Measurements from ENCODE around the gene MCUB.

MCUB gene

DNA sequence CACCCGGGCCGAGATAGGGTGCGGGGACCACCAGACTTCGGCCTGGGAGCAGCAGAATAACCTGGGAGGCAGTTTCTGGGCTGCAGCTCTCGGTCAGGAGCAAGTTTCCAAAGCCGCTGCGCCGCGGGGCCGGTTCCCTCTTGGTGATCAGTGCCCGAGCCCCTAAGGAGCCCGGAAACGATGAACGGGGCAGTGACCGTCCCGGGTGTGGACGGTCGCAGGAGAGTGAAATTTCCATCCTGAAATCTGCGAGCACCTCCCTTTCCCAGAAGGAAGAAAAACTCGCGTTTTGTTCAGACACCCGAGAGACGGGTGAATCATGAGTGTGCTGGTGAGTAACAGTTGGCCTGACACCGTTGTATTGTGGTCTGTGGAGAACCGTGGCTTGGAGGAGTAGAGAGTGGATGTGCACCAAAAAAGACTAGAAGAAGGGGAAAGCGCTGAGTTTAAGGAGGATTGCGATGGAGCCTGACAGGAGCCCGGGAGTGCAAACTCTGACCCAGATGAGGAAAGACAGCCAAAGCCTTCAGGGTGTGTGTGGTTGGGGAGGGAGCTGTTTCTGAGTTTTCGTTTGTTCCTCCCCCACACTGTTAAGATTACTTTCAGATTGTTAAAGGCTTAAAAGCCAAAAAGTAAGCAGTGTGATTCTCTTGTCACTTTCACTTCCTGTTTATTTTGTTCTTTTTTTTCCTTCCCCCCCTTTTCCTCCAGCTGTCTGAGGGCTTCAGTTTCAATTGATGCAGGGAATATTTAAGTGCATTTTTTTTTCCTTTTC, 828 bp downstream of the MCUB start:
- DNase-seq (ENCODE audit: low read depth) = no peak
- peak overlapping the region; percentile 39 for H3K4me3 ChIP-seq (ENCODE audit: low read depth, low read length)
- TF ChIP-seq, protein P1, sequence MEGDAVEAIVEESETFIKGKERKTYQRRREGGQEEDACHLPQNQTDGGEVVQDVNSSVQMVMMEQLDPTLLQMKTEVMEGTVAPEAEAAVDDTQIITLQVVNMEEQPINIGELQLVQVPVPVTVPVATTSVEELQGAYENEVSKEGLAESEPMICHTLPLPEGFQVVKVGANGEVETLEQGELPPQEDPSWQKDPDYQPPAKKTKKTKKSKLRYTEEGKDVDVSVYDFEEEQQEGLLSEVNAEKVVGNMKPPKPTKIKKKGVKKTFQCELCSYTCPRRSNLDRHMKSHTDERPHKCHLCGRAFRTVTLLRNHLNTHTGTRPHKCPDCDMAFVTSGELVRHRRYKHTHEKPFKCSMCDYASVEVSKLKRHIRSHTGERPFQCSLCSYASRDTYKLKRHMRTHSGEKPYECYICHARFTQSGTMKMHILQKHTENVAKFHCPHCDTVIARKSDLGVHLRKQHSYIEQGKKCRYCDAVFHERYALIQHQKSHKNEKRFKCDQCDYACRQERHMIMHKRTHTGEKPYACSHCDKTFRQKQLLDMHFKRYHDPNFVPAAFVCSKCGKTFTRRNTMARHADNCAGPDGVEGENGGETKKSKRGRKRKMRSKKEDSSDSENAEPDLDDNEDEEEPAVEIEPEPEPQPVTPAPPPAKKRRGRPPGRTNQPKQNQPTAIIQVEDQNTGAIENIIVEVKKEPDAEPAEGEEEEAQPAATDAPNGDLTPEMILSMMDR (IDR thresholded peaks at IDR 0.05; ENCODE audit: control insufficient read depth, extremely low read depth, insufficient read depth) = no peak

DNA sequence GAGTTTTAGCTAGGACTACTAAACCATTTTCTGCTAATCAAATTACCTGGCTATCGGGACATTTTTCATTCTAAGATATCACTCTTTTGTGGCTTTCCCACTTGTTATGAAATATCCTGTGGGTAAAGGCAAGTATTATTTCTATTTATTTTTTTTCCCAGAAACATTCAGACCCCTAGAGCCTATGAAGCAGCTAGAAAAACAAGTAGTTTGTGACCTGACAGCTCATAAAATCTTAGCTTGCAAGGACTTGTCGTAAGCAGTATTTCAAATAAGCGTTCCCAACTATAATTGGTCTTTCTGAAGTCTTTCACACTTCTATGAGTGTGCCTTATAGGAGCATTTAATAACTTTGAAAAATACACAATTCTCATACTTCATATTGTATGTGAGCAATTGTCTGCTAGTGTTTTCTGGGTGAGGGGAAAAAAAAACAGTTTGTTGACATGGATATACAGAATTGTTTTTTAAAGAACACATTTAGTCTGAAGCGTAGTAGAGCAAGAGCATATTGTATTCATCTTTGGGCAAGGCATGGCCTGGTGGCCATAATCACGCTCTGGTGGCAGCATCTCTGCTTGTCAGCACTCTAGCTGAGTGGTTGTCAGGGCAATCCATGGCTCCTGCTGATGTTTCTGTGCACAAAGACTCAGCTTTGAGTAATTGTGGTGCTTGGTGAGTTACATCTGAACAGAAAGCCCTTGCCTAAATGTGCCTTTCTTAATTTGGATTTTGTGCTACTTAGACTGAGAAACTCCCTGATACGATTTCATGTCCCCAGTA, 2.6 kb downstream of the MCUB start:
- DNase-seq (ENCODE audit: low read depth) = no peak
- TF ChIP-seq, protein P1 (IDR thresholded peaks at IDR 0.05; ENCODE audit: control insufficient read depth, extremely low read depth, insufficient read depth) = no peak
- H3K4me3 ChIP-seq (ENCODE audit: low read depth, low read length) = no peak overlapping the region

DNA sequence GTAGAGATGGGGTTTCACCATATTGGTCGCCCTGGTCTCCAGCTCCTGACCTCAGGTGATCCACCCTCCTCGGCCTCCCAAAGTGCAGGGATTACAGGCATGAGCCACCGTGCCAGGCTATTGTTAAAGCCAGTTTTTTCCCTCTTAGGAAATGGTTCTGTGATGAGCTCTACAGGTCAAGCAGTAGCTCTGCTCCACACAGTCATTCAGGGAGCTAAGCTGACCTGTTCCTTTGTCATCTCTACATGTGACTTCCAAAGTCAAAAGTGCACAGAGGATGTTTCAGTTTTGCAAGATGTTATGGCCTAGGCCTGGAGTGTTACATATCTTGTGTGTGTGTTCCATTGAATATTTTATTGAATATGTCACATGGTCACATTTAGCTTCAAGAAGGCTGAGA, 11.4 kb downstream of the MCUB start:
- DNase-seq (ENCODE audit: low read depth) = no peak
- H3K4me3 ChIP-seq (ENCODE audit: low read depth, low read length) = no peak overlapping the region
- TF ChIP-seq, protein P1 (IDR thresholded peaks at IDR 0.05; ENCODE audit: control insufficient read depth, extremely low read depth, insufficient read depth) = no peak

DNA sequence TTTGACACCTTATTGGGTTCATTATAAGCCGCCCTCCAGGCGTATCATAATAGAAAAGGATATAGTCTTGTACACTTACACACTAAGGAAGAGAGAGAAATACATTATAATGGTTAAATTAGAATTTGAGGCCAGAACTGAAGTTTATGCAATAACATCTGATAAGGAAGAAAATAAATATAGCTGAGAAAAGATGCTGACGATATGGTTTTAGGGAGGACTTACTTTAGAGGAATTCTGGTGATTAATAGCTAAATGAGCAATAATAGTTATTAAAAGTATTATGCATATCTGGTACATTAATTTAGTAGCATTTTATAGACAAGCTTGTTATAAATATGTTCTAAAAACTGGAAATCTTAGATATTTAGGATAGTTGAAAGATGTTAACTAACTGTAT, 12.1 kb downstream of the MCUB start:
- no peak overlapping the region for H3K4me3 ChIP-seq (ENCODE audit: low read depth, low read length)
- no peak for DNase-seq (ENCODE audit: low read depth)
- TF ChIP-seq, protein P1 (IDR thresholded peaks at IDR 0.05; ENCODE audit: control insufficient read depth, extremely low read depth, insufficient read depth) = no peak

DNA sequence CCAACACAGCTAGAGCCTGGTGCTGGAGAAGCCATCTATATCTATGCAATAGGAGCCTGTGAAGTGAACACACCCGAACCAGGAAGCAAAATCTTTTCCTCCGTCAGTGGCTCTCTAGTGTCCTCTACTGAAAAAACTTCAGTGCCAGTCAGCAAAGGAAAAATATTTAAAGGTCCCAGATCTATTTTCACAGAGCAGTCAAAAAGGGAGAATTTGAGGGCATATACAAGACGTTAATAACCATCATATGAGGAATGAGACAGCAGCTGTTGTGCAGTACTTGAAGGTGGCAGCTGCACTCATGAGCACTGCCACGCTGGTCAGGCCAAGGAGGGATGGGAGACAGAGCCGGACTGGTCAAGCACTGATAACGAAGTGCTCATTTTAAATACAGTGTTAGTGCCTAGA, 14.4 kb downstream of the MCUB start:
- no peak overlapping the region for H3K4me3 ChIP-seq (ENCODE audit: low read depth, low read length)
- peak; percentile 31 for DNase-seq (ENCODE audit: low read depth)
- TF ChIP-seq, protein P1 (IDR thresholded peaks at IDR 0.05; ENCODE audit: control insufficient read depth, extremely low read depth, insufficient read depth) = peak; percentile 60

DNA sequence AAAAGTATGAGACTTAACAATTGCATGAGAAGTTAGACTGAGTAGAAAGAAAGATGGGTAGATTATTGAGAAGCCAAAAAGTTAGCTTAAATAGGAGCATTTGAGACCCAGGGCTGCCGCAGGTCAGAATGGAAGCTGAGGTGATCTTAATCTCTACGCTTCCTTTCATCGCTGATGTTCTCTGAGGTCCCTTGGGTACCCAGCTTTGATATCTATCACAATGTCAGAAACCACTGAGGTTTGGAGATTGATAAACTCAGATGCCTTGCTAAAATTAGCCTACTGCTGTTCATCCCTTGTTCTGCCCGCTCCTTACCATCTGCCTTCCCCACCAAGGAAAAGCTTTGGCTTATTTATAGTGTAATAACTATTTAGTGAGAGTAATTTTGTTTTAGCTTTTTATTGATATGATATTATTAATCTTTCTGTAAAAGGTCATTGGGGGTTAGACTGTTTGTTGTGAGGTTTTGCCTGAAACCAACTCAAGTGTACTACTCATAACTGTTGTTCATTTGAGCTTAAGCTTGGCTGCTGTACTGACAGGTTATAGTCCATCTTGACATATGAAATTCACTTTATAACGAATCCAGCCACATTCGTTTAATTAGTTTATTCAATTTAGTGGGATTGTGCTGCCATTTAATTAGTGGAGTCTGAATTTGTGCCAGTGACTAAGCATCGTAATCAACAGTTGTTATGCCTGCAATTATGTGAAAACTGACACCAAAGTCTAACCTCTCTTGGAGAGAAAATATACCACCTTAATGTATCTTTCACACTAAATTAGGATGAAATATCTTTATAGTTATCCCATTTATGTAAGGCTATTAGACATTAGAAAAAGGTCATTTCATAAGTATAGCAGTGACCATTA, 15.1 kb downstream of the MCUB start:
- no peak overlapping the region for H3K4me3 ChIP-seq (ENCODE audit: low read depth, low read length)
- TF ChIP-seq, protein P1 (IDR thresholded peaks at IDR 0.05; ENCODE audit: control insufficient read depth, extremely low read depth, insufficient read depth) = no peak
- no peak for DNase-seq (ENCODE audit: low read depth)
